ENCODE results near the gene CATSPER1. TPM values are rescaled to one million over a fixed set of nuclear protein-coding genes. Genes with fewer than 3 reads are reported as not detected.

The CATSPER1 gene
- total RNA-seq, 3 donors from 2014 or later (not counting 1 experiment from before 2014, with no cell fraction given): 12.2 to 16.9 (median 13.3) TPM

- H3K27me3 Mint-ChIP-seq (ENCODE audit: low read depth in 2 of 2): no peaks in the 10 kb centered on the region
- H3K4me1 ChIP-seq (ENCODE audit: control insufficient read depth, insufficient read depth, low read length): peaks cover 18% of the 10 kb centered on the region
Observed at GRCh38 chr11:66015936-66016792, 10.1 kb downstream of the CATSPER1 start.

GRCh38 chr11:66015454-66015881 lies 10.8 kb downstream of the CATSPER1 start:
- Histone ChIP-seq H3K27me3 (ENCODE audit: control insufficient read depth, insufficient read depth, low read length) (peaks cover 18% of the 10 kb centered on the region), H3K9me3 (ENCODE audit: control insufficient read depth, insufficient read depth, low read length) (no peaks in the 10 kb centered on the region), H3K27ac (ENCODE audit: low read length) (no peak overlapping the region), H3K4me3 (ENCODE audit: low read length) (no peak overlapping the region), H3K4me1 (ENCODE audit: control insufficient read depth, insufficient read depth, low read length) (peaks cover 12% of the 10 kb centered on the region), H3K36me3 (ENCODE audit: control insufficient read depth, insufficient read depth, low read length) (no peaks in the 10 kb centered on the region)
- H3K9me3 Mint-ChIP-seq: no peaks in the 10 kb centered on the region
- H3K4me1 Mint-ChIP-seq: peaks cover 7 to 13% of the 10 kb centered on the region in 2 donors
- H3K27me3 Mint-ChIP-seq (ENCODE audit: low read depth in 2 of 2): peaks cover under 1 to 2% of the 10 kb centered on the region in 2 donors
- H3K4me3 Mint-ChIP-seq: no peak overlapping the region
- WGBS (ENCODE audit: insufficient coverage): 97% methylated on average over 7 of the region's 7 CpGs
- TF ChIP-seq CTCF (IDR thresholded peaks at IDR 0.05): no peak
- ATAC-seq (no peak), DNase-seq (no peak)
- intact Hi-C loops (cut with micrococcal nuclease): no loop called here
- H3K27ac Mint-ChIP-seq: no peak overlapping the region
- no peaks in the 10 kb centered on the region for H3K36me3 Mint-ChIP-seq

More at GRCh38 chr11:66015936-66016792, 10.1 kb downstream of the CATSPER1 start:
- DNase-seq (no peak), ATAC-seq (no peak)
- peaks cover 15% of the 10 kb centered on the region for H3K27me3 ChIP-seq (ENCODE audit: control insufficient read depth, insufficient read depth, low read length)
- intact Hi-C loops (cut with micrococcal nuclease): no loop called here
- no peaks in the 10 kb centered on the region for H3K9me3 Mint-ChIP-seq
- no peak for TF ChIP-seq CTCF (IDR thresholded peaks at IDR 0.05)
- no peak overlapping the region for H3K4me3 Mint-ChIP-seq
- H3K36me3 Mint-ChIP-seq: no peaks in the 10 kb centered on the region
- no peak overlapping the region for H3K4me3 ChIP-seq (ENCODE audit: low read length)
- no peak overlapping the region for H3K27ac ChIP-seq (ENCODE audit: low read length)
- no peaks in the 10 kb centered on the region for H3K9me3 ChIP-seq (ENCODE audit: control insufficient read depth, insufficient read depth, low read length)
- peaks cover 13 to 20% of the 10 kb centered on the region in 2 donors for H3K4me1 Mint-ChIP-seq
- no peaks in the 10 kb centered on the region for H3K36me3 ChIP-seq (ENCODE audit: control insufficient read depth, insufficient read depth, low read length)
- WGBS (ENCODE audit: insufficient coverage): 92% methylated on average over 18 of the region's 18 CpGs
- peak overlapping the region in 1 of 2 donors; percentile 70 for H3K27ac Mint-ChIP-seq

GRCh38 chr11:66014804-66015453 lies 11.3 kb downstream of the CATSPER1 start:
- Histone ChIP-seq H3K4me3 (ENCODE audit: low read length) (no peak overlapping the region), H3K36me3 (ENCODE audit: control insufficient read depth, insufficient read depth, low read length) (no peaks in the 10 kb centered on the region), H3K27me3 (ENCODE audit: control insufficient read depth, insufficient read depth, low read length) (peaks cover 18% of the 10 kb centered on the region), H3K27ac (ENCODE audit: low read length) (no peak overlapping the region), H3K9me3 (ENCODE audit: control insufficient read depth, insufficient read depth, low read length) (no peaks in the 10 kb centered on the region), H3K4me1 (ENCODE audit: control insufficient read depth, insufficient read depth, low read length) (peaks cover 6% of the 10 kb centered on the region)
- Mint-ChIP-seq H3K4me1 (peaks cover 2 to 12% of the 10 kb centered on the region in 2 donors), H3K36me3 (no peaks in the 10 kb centered on the region), H3K27me3 (ENCODE audit: low read depth in 2 of 2) (peaks cover 4 to 7% of the 10 kb centered on the region in 2 donors), H3K9me3 (no peaks in the 10 kb centered on the region), H3K4me3 (no peak overlapping the region), H3K27ac (no peak overlapping the region)
- intact Hi-C loops (cut with micrococcal nuclease): no loop called here
- no peak for ATAC-seq
- no peak for TF ChIP-seq CTCF (IDR thresholded peaks at IDR 0.05)
- no peak for DNase-seq
- 89% methylated on average over 6 of the region's 6 CpGs for WGBS (ENCODE audit: insufficient coverage)

Measured in natural killer cell (primary cell).